Fibroblast of skin of right quadriceps (primary cell): ENCODE measurements around the gene CD96.
"Not testable (repeated sequence)": the region's sequence is repeated elsewhere in the genome, so short reads cannot be mapped to it uniquely, and the experiment has no call there.

ENCODE experiments used
- DNase-seq: peaks from one replicate; pipeline ENCODE4 v3.0.0-alpha.2; 2013

Gene CD96

GRCh38 chr3:111630638-111631037, 88.6 kb downstream of the CD96 start:
- peak; percentile 79 for DNase-seq

GRCh38 chr3:111635403-111635802, 93.4 kb downstream of the CD96 start:
- DNase-seq = no peak

GRCh38 chr3:111636366-111636885, 94.4 kb downstream of the CD96 start:
- DNase-seq = no peak

GRCh38 chr3:111639316-111639715, 97.3 kb downstream of the CD96 start:
- DNase-seq = no peak

GRCh38 chr3:111648991-111649579, 107.1 kb downstream of the CD96 start:
- DNase-seq = no peak

GRCh38 chr3:111650378-111651275, 108.6 kb downstream of the CD96 start:
- DNase-seq = no peak

- no peak for DNase-seq
Observed at GRCh38 chr3:111652492-111653180, 110.6 kb downstream of the CD96 start.

GRCh38 chr3:111653766-111654165, 111.8 kb downstream of the CD96 start:
- DNase-seq = no peak

- no peak for DNase-seq
Observed at GRCh38 chr3:111662012-111662411, 120.0 kb downstream of the CD96 start.

- DNase-seq = no peak
Observed at GRCh38 chr3:111662907-111663306, 120.9 kb downstream of the CD96 start.

GRCh38 chr3:111666041-111666735, 124.2 kb downstream of the CD96 start:
- no peak for DNase-seq

- DNase-seq = no peak
Observed at GRCh38 chr3:111667170-111667569, 125.2 kb downstream of the CD96 start.

- no peak for DNase-seq
Observed at GRCh38 chr3:111667621-111668239, 125.7 kb downstream of the CD96 start.

GRCh38 chr3:111668326-111668725, 126.3 kb downstream of the CD96 start:
- DNase-seq = no peak

- peak; percentile 69 for DNase-seq
Observed at GRCh38 chr3:111668888-111669488, 127.0 kb downstream of the CD96 start.

- peak; percentile 66 for DNase-seq
Observed at GRCh38 chr3:111669926-111670630, 128.1 kb downstream of the CD96 start.

GRCh38 chr3:111672461-111672860, 130.5 kb downstream of the CD96 start:
- DNase-seq = not testable (repeated sequence)

GRCh38 chr3:111675846-111676210, 133.8 kb downstream of the CD96 start:
- no peak for DNase-seq

- no peak for DNase-seq
Observed at GRCh38 chr3:111676211-111677006, 134.4 kb downstream of the CD96 start.

GRCh38 chr3:111677007-111677392, 135.0 kb downstream of the CD96 start:
- DNase-seq = no peak
